GM19452 (cell line): ENCODE data around the gene TMEM198.

Source experiments
- ATAC-seq: cut with Tn5 transposase; IDR thresholded peaks from one replicate; pipeline ENCODE4 v1.9.1; 2021; ENCODE audit not compliant: unreplicated experiment

The TMEM198 gene, protein sequence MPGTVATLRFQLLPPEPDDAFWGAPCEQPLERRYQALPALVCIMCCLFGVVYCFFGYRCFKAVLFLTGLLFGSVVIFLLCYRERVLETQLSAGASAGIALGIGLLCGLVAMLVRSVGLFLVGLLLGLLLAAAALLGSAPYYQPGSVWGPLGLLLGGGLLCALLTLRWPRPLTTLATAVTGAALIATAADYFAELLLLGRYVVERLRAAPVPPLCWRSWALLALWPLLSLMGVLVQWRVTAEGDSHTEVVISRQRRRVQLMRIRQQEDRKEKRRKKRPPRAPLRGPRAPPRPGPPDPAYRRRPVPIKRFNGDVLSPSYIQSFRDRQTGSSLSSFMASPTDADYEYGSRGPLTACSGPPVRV

DNA sequence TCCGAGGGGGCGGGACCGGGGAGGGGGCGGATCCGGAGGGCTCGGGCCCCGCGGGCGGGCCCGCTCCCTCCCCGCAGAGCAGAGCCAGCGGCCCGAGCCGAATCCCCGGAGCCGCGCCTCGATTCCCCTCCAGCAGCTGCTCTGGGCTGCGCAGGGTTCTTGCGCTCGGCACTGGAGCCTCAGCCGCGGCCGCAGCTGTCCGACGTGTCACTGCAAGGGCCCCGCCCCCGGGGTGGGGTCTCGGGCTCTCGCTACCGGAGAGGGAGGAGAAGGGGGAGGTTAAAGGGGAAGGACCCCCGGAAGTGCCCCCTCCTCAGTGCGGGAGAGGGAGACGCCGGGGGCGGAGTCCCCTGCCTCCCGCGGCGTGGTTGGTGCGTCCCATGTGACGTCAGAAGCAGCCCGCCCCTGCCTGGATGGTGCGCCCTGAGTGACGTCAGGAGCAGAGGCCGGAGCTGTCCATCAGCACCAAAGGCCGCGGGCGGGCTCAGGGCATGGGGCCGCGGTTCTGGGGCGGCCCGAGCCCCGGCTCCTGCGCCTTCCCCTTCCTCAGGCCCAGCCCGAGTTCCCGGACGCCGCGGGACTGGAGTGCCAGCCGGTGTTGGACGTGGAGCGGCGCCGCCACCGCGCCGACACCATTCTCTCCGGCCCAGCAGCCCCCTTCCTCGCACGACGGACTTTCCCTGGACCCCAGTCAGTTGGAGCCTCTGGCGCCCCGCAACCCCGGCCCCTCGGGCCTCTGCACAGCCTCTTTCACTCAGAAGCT lies at the start of gene TMEM198, which contains the start of gene CHPF:
Gene TMEM198, plus strand, starts transcription at position 433 of the 763 bp plus-strand sequence. CDS start 700 bp downstream, outside the sequence.
Gene CHPF, minus strand, starts transcription at position 214 of the 763 bp plus-strand sequence. CDS start 271 bp downstream, outside the sequence.
- ATAC-seq, result peak; percentile 76

DNA sequence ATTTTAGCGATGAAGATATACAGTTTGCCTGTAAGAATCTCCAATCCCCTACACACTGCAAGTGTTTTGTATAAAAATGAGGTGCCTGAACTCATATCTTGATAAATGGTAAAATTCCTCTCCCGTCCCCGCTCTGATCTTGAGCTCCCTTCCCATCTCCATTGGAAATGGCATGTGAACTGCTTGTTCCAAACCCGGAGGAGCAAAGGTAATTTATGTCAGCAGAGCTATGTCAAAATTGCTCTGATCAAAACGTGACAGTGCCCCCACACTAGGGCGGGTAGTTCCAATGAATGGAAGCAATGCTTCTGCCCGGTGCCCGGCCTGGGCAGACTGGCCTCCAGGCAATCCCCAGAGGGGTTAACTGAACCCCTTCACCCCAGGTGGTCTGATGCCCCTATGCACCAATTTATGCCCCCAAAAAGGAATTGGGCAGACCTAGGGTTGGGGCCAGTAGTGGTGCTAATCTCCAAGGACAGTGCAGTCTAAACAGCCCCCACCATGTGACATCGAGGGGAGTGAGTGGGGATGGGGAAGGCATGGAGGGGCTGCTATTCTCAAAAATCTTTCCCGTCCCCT lies 48.8 kb upstream of the TMEM198 start:
- no peak for ATAC-seq

DNA sequence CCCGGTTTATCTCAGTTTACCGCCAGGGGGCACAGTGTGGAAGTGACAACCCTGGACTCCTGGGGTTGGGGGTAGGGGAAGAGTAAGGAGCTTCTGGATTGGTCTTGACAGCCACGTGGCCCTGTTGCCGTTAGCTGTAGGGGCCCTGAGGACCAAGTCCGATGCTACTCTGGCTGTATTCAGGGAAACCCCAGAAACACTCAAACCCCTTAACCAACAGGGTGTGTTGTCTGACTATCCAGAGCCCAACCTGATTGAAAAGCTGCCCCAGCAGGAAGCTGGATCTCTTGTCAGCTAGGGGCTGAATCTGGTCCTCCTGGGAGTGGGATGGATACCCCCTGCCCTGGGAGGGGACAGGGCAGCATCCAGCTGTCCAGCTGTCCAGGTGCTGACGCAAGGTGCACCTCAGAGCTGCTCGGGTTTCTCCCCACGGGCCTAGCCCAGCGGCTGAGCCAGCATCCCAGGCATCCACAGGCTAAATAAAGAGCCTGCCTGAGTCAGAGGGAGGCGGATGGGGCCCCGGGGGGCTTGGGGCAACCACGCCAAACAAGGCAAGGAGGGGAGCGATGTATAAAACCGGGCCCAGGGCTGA lies 48.2 kb upstream of the TMEM198 start:
- no peak for ATAC-seq

DNA sequence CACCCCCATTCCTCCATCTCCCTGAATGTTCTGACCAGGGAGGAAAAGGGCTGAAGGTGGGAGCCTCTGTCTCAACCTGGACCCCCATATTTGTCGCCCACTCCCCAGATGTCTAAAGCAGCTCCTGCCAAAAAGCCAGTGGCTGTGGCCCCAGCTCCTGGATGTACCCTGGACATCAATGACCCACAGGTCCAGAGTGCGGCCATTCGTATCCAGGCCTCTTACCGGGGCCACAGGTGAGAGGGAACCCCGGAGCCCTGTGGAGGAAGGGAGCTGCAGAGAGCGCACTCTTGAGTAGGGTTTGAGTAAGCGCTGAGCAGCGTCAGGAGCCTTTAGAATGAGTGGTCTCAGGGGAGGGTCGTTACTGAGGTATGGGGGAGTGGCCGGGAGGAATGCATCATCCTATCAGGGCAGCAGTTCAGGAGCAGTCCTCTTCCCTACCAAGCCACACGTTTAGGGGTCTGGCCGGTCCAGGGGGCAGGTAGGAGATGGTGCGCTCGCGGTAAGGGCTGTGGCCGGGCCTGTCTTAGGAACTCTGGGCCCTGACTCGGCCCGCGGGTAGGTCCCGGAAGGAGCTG lies 47.5 kb upstream of the TMEM198 start:
- no peak for ATAC-seq

DNA sequence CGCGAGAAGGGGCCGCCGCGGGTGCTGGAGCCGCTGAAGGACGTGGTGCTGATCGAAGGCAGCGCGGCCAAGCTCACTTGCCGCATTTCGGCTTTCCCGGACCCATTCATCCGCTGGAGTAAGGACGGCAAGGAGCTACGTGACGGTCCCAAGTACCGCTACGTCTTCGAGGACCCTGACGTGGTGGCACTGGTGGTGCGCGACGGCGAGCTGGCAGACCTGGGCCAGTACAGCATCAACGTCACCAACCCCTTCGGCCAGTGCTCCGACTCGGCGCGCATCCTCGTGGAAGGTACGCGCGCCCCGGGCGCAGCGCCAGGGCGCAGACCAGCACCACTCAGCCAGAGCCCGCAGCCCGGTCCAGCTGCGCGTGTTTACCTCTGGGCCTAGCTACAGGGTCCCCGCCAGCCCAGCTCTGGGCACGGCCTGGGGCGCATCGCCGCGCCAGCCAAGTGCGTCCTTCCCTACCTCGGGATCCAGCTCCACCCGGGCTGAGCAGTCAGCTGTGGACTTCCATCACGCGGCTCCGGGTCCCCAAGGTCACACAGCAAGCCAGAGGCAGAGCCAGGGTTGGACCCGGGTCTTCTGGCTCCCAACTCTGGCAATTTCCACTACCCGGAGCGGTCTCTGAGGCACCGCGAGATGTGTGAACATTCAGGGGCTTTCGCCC lies 46.9 kb upstream of the TMEM198 start:
- ATAC-seq, result no peak

DNA sequence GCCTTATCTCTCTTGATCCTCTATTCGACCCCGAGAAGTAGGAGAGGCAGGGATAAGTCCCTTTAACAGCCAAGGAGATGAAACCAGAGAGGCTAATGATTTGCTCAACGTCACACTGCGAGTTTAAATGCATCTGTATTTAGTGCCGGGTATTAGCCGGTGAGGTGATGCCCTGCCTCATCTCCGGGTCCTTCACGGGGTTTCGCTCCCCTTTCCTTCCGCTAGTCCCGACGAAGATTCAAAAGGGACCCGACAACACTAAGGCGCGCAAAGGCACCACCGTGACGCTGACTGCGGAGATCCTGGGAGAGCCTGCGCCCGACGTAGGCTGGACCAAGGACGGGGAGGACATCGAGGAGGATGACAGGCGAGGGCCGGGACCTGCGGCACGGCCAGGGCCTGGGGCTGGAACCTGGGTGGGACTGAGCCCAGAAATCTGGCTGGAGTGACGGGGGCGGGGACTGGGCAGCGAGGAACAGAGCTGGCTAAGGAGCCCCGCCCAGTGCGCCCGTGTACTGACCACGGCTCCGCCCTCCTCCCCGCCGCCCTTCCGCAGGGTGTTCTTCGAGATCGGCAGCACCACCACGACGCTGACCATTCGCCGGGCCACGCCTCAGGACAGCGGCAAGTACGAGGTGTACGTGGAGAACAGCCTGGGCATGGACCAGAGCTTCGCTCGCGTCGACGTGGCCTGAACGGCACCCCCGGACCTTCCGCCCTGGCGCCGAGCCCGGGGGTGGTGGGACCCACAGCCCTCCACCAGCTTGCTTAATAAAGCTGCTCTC lies 46.1 kb upstream of the TMEM198 start:
- ATAC-seq, result peak; percentile 7

DNA sequence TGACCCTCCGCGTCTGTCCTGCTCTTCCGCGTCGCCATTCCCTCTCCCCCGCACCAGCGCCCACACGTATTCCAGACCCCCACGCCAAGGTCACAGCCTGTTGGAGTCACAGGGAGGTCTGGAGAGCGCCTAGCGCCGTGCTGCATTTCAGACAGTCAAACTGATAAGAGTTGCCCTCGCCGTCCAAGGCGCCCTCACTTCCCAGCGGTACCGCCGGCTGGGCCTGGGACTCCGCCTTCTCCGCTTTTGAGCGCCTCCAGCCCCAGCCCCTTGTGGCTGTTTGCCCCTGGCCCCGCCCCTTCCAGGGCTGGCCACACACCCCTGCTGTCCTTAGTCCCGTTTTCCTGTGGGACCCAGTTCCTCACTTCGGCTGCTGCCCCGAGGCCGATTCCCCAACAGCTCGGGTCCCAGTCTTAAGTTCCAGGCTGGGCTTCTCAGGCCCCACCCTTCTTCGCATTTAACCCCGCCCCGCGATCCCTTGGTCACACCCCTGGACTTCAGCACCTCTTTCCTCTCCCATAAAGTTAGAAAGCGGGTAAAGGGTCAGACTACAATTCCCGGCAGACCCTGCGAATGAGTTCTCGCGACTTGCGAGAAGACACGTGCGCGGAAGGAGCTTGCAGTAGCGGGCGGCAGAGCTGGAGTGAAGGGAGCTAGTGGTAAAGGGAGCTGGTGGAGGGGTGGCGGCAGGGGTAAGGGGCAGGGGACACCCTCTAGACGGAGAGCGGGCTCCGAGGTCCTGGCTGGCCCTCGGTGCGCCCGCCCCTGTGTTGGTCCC lies 45.4 kb upstream of the TMEM198 start, which contains the start of gene GMPPA:
Gene GMPPA, plus strand, starts transcription at position 612 of the 778 bp plus-strand sequence. CDS start 1,085 bp downstream, outside the sequence.
- peak; percentile 97 for ATAC-seq

DNA sequence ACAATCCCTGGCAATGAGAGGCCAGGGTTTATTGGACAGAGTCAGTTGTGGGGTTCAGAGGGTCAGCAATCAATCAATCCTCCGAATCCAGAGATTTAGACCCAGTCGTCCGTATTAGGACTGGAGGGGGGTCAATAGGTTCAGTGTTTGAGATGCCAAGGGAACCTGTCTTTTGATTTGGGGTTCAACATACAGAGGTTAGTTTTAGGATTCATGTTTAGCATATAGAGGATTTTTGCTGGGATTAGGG lies 44.8 kb upstream of the TMEM198 start:
- ATAC-seq, result no peak

DNA sequence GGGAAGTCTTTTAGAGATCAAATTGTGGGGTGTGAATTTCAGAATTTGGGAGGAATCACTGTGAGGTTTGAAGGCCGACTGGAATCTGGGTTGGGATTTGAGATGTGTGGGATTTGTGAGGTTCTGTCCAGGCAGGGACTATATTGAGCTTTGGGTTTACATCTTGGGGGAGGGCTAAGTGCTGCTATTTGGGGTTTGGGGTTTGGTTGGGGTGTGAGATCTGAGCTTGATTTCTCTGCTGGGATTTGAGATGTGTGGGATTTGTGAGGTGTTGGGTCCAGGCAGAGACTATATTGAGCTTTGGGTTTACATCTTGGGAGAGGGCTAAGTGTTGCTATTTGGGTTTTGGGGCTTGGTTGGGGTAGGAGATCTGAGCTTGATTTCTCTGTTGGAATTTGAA lies 44.3 kb upstream of the TMEM198 start:
- ATAC-seq, result no peak

DNA sequence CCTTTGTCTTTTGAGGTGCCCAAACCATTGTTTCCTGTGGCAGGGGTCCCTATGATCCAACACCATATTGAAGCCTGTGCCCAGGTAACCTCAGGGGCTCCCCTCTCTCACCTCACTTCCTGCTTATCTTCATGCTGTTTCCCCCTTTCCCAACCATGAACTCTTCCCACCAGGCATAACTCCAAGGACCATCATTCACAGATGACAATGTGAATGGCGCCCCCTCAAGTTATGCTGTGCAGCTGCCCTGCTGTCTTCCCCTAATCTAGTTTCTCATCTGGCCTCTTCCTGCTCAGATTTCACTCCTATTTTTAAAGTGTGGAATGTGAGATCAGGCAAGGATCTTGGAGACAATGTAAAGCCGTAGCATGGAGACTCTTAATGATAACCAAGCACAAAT lies 43.7 kb upstream of the TMEM198 start:
- no peak for ATAC-seq

DNA sequence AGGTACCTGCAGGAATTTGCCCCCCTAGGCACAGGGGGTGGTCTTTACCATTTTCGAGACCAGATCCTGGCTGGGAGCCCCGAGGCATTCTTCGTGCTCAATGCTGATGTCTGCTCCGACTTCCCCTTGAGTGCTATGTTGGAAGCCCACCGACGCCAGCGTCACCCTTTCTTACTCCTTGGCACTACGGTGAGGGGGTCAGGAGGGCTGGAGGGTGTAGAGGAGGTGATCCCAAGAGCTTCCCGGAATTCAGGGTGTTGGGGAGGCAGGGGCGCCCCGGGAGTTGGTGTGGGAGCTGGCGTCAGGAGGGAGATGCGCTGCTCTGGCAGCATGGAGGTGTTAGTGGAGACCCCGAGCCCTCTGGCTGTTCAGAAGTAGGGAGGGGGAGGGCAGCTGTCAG lies 42.0 kb upstream of the TMEM198 start:
- ATAC-seq, result no peak

DNA sequence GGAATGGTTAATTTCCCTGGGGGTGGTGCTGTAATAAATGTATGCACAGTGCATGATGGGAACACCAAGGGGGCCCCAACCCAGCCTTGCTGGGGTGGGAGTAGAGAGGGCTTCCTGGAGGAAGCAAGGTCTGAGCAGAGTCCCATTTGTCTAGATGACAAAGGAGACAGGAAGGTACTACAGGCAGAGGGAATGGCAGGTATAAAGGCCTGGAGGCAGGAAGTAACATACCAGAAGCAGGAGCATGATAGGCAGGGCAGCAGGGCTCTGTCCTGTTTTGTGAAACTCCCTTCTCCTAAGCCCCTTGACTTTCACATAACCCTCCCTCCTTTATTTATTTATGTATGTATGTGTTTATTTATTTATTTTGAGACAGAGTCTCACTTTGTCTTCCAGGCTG lies 41.2 kb upstream of the TMEM198 start:
- no peak for ATAC-seq

DNA sequence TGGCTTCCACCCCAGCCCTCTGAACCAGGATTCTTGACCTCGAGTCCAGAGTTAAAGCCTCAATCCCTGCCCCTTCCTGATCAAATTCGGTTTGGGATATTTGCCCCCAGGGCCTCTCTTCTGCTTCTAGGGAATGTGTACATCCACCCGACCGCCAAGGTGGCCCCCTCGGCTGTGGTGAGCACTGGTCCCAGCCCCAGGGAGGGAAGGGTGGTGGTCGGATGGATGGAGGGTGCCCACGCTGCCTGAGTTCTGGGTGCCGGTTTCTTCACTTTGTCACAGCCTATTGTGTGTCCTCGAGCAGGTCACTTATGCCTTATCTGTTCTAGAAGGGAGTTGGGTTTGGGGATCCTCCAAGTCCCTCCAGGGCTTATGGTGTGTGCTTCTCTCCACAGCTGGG lies 38.2 kb upstream of the TMEM198 start:
- no peak for ATAC-seq

DNA sequence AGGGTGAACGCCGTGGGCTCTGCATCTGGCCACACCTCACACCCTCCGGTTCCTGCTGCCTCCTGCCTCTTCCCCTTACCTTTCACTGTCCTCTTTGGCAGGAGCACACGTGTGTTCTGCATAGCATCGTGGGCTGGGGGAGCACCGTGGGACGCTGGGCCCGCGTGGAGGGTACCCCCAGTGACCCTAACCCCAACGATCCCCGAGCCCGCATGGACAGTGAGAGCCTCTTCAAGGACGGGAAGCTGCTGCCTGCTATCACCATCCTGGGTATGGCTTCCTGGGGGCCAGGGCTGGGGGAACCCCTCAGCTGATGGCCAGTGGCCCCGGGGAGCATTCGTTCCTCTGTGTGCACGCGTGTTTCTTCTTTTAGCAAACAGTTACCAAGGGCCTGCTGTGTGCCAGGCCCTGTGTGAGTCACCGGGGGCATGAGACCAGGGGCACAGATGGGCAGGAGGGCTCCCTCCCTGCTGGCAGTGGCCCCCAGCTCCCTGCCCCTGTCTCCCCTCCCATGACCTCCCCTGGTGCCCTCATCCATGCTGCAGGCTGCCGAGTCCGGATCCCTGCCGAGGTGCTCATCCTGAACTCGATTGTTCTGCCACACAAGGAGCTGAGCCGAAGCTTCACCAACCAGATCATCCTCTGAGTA lies 37.6 kb upstream of the TMEM198 start:
- ATAC-seq, result no peak

DNA sequence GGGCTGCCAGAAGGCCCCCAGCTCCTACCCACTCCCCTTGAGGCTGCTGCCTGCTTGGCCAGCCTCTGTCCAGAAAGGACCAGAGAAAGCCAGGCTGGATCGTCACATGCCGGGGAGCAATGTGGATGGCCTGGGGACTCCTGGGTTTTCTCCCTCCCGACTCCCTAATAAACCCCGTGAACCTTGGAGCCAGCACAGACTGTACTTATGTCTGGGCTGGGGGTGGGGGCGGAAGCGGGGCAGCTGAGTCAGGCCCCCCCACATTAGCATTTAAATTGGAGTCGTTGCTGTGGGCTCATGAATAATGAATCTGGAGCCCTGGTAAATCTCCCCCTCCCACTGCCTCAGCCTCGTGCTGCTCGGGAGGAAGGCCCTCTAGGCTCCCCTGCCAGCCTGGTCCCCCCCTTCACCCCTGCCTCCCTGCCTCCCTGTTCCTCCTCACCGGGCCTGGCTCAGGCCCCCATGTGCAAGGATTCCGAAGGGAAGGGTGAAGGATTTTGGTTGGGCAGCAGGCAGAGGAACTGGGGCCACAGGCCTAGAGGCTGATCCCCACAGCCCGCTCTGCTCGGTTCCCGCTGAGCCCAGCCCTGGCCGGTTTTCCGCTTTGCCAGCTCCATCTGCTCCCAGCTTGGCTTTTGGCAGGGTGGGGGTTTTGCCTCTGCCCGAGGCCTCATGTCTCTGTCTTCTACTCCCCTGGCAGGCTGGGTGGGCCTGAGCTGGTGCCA lies 36.9 kb upstream of the TMEM198 start:
- no peak for ATAC-seq

DNA sequence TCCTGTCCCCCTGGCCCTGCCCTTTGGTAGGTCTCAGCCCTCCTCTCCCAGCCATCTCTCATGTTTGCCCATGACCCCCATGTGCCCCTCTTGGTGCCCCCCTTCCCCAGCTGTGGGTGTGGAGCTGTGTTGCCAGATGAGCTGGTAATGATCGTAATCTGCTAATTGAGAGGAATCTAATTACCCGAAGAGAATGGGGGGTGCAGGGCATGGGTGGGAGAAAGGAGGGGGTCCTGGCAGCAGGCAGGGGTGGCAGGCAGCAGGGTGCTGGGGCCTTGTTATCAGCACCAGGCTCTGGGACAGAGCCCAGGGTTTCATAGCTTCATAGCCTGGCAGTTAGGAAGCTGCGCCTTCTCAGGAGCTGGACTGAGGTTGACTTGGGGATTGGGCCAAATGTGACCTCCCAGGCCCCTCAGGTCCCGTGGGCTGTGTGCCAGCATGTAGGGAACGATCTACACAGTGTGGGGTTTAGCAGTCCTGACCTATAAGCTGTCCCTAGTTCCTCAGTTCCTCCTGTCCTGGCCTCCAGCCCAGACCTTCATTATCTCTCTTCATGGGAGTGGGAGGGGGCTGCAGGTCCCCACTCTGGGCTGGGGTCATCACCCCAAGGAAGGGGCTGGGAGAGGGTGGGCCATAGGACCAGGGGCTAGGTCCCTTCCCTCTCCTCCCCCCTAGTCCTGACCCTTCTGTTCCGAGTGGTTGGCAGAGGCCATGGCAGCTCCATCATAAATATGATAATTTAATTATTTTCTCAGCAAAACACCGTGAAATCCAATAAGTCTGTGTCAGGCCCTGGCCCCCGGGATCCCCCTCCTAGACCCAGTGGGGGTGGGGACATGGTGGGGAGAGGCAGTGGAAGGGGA lies 36.0 kb upstream of the TMEM198 start:
- ATAC-seq, result no peak

DNA sequence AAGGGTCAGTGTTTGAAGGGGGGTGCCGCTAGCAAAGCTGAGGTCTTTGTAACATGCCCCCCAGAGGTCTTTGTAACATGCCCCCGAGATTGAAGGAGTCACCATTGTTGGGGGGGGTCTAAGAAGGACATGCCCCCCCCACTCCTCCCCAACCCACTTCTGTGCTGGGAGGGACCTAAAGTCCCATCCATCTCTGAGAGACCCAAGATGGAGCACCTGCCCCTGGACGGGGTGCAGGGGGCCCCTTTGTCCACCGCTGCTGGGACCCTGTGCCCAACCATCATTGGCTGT lies 35.4 kb upstream of the TMEM198 start:
- no peak for ATAC-seq
